ENCODE measurements around the gene ASGR2.

ASGR2 gene

GRCh38 chr17:7060165-7060891, 54.3 kb downstream of the ASGR2 start:
- no peak for DNase-seq (ENCODE audit: low read depth in 2 of 2)

GRCh38 chr17:7058831-7059447, 55.7 kb downstream of the ASGR2 start:
- DNase-seq (ENCODE audit: low read depth in 2 of 2), result no peak

- DNase-seq (ENCODE audit: low read depth in 2 of 2), result no peak
Observed at GRCh38 chr17:7056386-7056785, 58.2 kb downstream of the ASGR2 start.
